Smooth muscle cell (in vitro differentiated cells): ENCODE data around the gene CHRND. TPM values are rescaled to one million over a fixed set of nuclear protein-coding genes. Genes with fewer than 3 reads are reported as not detected.

ENCODE experiments used
- DNase-seq: peaks from one replicate; lab custom pipeline; 2025; ENCODE audit not compliant: unreplicated experiment; lab: John Stamatoyannopoulos, UW
- H2AFZ ChIP-seq: fragments of 200-600 bp; sonication (generic); 2 replicates; pipeline ENCODE4 v1.6.0; 2016; ENCODE audit warnings: antibody characterized with exemption, low read depth, mild to moderate bottlenecking
- H3F3A ChIP-seq: fragments of 200-600 bp; sonication (generic); 2 replicates; pipeline ENCODE4 v1.6.0; 2017; ENCODE audit warnings: antibody characterized with exemption, low read depth
- H3K27ac ChIP-seq: fragments of 200-600 bp; sonication (generic); 2 replicates; pipeline ENCODE4 v1.5.1; 2016; ENCODE audit warnings: low read depth, mild to moderate bottlenecking
- H3K27me3 ChIP-seq: fragments of 200-600 bp; sonication (generic); 2 replicates; pipeline ENCODE4 v1.6.1; 2016; ENCODE audit warnings: low read depth, mild to moderate bottlenecking
- H3K36me3 ChIP-seq: fragments of 200-600 bp; sonication (generic); 2 replicates; pipeline ENCODE4 v1.5.1; 2016; ENCODE audit warnings: low read depth
- H3K4me1 ChIP-seq: fragments of 200-600 bp; sonication (generic); 2 replicates; pipeline ENCODE4 v1.5.1; 2016; ENCODE audit warnings: low read depth
- H3K4me2 ChIP-seq: fragments of 200-600 bp; sonication (generic); 2 replicates; pipeline ENCODE4 v1.6.0; 2016; ENCODE audit warnings: mild to moderate bottlenecking
- H3K4me3 ChIP-seq: fragments of 200-600 bp; sonication (generic); 2 replicates; pipeline ENCODE4 v1.5.1; 2016; ENCODE audit warnings: mild to moderate bottlenecking
- H3K79me2 ChIP-seq: fragments of 200-600 bp; sonication (generic); 2 replicates; pipeline ENCODE4 v1.6.0; 2016; ENCODE audit warnings: low read depth, mild to moderate bottlenecking
- H3K9ac ChIP-seq: fragments of 200-600 bp; sonication (generic); 2 replicates; pipeline ENCODE4 v1.6.0; 2016; ENCODE audit warnings: low read depth
- H3K9me3 ChIP-seq: fragments of 200-600 bp; sonication (generic); replicated peaks from 2 replicates; pipeline ENCODE4 v1.5.1; 2016; ENCODE audit warnings: low read depth
- H4K20me1 ChIP-seq: fragments of 200-600 bp; sonication (generic); 2 replicates; pipeline ENCODE4 v1.6.0; 2016; ENCODE audit warnings: low read depth
- WGBS: methylation state at CpG from one replicate; pipeline ENCODE4 v1.1.7; 2016; ENCODE audit warnings: low lambda C conversion rate; 5-methylcytosine and 5-hydroxymethylcytosine counted together
- polyA plus RNA-seq: library from polyadenylated mRNA; unstranded; fragments of >200 nt; fragmentation: Nextera tagmentation; extraction: Ambion mirVana; gene quantifications from 2 replicates; pipeline ENCODE4 v1.2.1, GENCODE V29; 2016
- total RNA-seq: library from RNA; depleted of rRNA; stranded (reverse); fragments of >200 nt; gene quantifications from 2 replicates; pipeline ENCODE4 v1.2.3, GENCODE V29; 2014
- TF ChIP-seq, protein P1 (sequence below): fragments of 200-600 bp; sonication (generic); IDR thresholded peaks from 2 replicates; pipeline ENCODE4 v1.5.1; 2017; ENCODE audit warnings: borderline replicate concordance, mild to moderate bottlenecking, antibody characterized with exemption; ENCODE audit not compliant: insufficient read depth, poor library complexity, severe bottlenecking

The CHRND gene
- total and polyA plus RNA-seq, 2 experiments from 2014 or later = not detected

DNA sequence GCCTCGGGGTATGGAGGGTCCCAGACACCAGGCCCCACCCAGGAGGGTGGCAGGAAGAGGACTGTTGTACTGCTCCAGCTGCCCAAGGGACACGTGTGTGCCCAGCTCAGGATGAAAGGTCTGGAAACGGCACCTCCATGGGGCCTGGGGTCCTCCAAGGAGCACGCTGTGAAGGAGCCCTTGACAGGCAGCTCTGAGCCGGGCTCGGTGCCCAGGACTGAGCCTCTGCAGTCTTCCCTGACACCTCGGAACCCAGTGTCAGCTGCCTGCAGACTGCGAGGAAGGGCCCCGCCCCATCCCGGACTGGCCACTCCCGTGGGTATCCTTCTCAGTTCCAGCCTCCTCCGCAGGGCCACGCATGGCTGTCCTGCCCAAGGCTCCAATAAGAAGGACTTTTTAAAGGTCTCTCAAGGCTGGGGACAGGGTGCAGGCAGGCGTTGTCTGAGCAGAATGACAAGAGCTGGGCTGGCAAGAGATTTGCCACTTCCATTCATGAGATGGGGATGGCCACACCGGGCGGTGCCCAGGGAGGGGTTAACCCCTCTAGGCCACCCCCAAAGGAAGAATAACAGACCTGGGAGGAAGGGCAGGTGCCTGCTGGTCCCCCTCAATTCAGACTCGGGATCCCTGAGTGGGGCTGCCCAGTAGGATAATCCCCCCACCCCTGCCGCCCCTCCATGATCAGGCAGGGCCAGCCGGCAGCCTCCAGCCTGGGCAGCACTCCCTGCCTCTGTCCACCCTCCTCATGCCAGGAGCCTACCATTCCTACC lies 47.2 kb upstream of the CHRND start:
- no peaks in the 10 kb centered on the region for H3F3A ChIP-seq
- no peak overlapping the region for H3K4me3 ChIP-seq
- no peaks in the 10 kb centered on the region for H3K9me3 ChIP-seq
- H3K4me2 ChIP-seq = no peak overlapping the region
- H3K36me3 ChIP-seq = no peaks in the 10 kb centered on the region
- 83% methylated on average over 18 of the region's 19 CpGs for WGBS
- H3K27ac ChIP-seq = no peak overlapping the region
- H3K9ac ChIP-seq = no peak overlapping the region
- H3K4me1 ChIP-seq = no peaks in the 10 kb centered on the region
- peaks cover 50% of the 10 kb centered on the region for H3K27me3 ChIP-seq
- no peaks in the 10 kb centered on the region for H4K20me1 ChIP-seq
- H2AFZ ChIP-seq = no peak overlapping the region
- no peaks in the 10 kb centered on the region for H3K79me2 ChIP-seq
- no peak for DNase-seq
- TF ChIP-seq, protein P1, sequence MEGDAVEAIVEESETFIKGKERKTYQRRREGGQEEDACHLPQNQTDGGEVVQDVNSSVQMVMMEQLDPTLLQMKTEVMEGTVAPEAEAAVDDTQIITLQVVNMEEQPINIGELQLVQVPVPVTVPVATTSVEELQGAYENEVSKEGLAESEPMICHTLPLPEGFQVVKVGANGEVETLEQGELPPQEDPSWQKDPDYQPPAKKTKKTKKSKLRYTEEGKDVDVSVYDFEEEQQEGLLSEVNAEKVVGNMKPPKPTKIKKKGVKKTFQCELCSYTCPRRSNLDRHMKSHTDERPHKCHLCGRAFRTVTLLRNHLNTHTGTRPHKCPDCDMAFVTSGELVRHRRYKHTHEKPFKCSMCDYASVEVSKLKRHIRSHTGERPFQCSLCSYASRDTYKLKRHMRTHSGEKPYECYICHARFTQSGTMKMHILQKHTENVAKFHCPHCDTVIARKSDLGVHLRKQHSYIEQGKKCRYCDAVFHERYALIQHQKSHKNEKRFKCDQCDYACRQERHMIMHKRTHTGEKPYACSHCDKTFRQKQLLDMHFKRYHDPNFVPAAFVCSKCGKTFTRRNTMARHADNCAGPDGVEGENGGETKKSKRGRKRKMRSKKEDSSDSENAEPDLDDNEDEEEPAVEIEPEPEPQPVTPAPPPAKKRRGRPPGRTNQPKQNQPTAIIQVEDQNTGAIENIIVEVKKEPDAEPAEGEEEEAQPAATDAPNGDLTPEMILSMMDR = no peak

DNA sequence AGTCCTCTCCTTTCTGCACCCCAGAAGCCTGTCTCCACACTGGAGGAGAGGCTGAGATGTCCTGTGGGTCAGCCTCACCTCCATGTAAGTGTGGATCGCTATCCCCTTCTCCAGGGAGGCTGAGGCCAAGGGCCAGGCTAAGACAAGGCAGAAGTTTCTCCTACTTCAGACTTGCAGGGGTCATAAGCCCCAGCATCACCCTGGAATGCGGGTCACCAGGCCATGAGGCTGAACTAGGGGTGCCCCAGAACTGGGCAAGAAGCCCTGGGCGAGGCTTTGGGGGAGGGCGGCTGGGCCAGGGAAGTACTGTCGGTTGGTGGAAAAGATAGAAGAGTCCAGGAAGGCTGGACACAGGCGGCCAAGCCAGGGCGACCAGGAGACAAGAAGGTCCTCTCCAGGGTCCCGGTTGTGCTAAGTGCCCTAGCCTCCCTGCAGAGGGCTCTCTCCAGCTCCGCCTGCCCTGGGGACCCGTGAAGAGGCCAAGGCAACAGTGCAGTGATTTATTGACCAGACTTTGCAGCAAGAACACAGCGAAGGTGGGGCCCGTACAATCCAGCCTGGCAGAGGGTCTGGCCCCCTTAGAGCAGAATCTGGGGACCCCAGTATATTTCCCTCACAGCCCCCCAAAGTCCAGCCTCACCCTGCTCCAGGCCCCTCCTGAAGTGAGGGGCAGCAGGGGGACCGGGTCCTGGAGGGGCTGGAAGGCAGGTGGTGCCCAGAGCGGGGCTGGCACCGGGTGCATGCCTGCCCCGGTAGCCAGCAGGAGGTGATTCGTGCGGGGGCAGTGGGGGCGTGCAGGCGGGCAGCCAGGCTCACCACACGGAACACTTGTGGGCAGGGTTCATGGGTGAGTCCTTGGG lies 46.4 kb upstream of the CHRND start:
- 80% methylated on average over 21 of the region's 21 CpGs for WGBS
- H3K9ac ChIP-seq = no peak overlapping the region
- no peaks in the 10 kb centered on the region for H3K9me3 ChIP-seq
- H3F3A ChIP-seq = no peaks in the 10 kb centered on the region
- H3K27ac ChIP-seq = no peak overlapping the region
- H3K4me3 ChIP-seq = no peak overlapping the region
- H3K4me1 ChIP-seq = no peaks in the 10 kb centered on the region
- no peaks in the 10 kb centered on the region for H3K36me3 ChIP-seq
- no peak overlapping the region for H3K4me2 ChIP-seq
- H4K20me1 ChIP-seq = no peaks in the 10 kb centered on the region
- DNase-seq = no peak
- no peaks in the 10 kb centered on the region for H3K79me2 ChIP-seq
- no peak overlapping the region for H2AFZ ChIP-seq
- TF ChIP-seq, protein P1 = no peak
- peaks cover 50% of the 10 kb centered on the region for H3K27me3 ChIP-seq

DNA sequence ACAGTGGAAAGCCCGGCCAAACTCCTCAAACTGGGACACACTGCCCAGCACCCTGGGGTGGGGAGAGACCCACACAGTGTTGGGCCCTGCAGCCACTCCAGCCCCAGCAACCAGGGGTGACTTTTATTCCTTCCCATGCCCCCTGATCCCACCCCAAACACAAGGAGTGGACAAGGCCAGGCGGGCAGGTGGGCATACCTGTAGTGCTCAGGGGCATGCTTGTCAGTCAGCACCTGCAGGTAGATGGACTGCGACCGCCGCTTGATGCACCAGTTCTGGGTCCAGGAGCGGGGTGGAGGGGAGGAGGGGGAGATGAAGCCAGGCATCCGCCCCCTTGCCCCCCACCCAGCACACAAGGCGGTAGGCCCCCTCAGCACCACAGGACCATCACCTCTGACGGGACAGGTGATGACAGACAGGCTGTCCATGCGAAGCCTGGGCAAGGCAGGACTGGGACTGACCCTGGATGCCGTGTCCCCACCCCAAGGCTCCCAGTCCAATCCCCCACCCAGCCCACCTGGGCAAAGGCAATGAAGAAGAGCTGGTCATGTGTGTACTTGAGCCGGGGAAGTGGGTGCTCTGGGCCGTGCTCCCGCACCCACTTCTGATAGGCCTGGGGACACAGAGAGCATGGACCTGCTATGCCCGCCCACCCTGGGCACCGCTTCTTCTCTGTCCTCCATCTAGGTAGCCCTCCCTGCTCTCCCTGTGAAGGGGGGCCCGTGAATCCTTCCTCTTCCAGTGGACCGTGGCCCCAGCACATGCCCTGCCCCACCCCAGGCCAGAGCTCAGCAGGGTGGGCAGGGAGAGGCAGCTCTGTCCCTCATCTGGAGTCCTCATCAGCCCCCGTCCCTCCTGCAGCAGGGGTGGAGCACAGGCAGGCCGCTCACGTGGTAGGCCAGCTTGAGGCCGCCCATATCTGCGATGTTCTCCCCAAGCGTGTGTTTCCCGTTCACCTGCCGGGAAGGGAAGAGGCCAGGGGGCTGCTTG lies 45.5 kb upstream of the CHRND start:
- Histone ChIP-seq H3K4me1 (no peaks in the 10 kb centered on the region), H3K27me3 (peaks cover 51% of the 10 kb centered on the region), H3K36me3 (no peaks in the 10 kb centered on the region), H3K4me3 (no peak overlapping the region), H4K20me1 (no peaks in the 10 kb centered on the region), H2AFZ (no peak overlapping the region), H3K79me2 (no peaks in the 10 kb centered on the region), H3K9me3 (no peaks in the 10 kb centered on the region), H3F3A (no peaks in the 10 kb centered on the region), H3K27ac (no peak overlapping the region), H3K4me2 (no peak overlapping the region), H3K9ac (no peak overlapping the region)
- TF ChIP-seq, protein P1 = no peak
- DNase-seq = no peak
- WGBS = 90% methylated on average over 24 of the region's 26 CpGs
